GM10847 (cell line): ENCODE data around the gene OLFML3.

Experiments
- POLR2A ChIP-seq: IDR thresholded peaks from 2 replicates; pipeline ENCODE4 v1.6.1; 2011; ENCODE audit not compliant: insufficient read length; ENCODE audit errors: extremely low read depth

OLFML3 gene

GRCh38 chr1:113976609-113977278, 2.5 kb upstream of the OLFML3 start:
- TF ChIP-seq POLR2A, result no peak

GRCh38 chr1:113977906-113978305, 1.4 kb upstream of the OLFML3 start:
- TF ChIP-seq POLR2A, result no peak

- TF ChIP-seq POLR2A, result no peak
Observed at GRCh38 chr1:113980110-113980509, 836 bp downstream of the OLFML3 start.

GRCh38 chr1:113981962-113982931, 3.0 kb downstream of the OLFML3 start:
- no peak for TF ChIP-seq POLR2A

- TF ChIP-seq POLR2A, result no peak
Observed at GRCh38 chr1:113982949-113983348, 3.7 kb downstream of the OLFML3 start.

- no peak for TF ChIP-seq POLR2A
Observed at GRCh38 chr1:113983391-113983790, 4.1 kb downstream of the OLFML3 start.

- no peak for TF ChIP-seq POLR2A
Observed at GRCh38 chr1:113983826-113984225, 4.6 kb downstream of the OLFML3 start.

GRCh38 chr1:113984710-113985109, 5.4 kb downstream of the OLFML3 start:
- TF ChIP-seq POLR2A, result no peak

GRCh38 chr1:113986802-113987201, 7.5 kb downstream of the OLFML3 start:
- TF ChIP-seq POLR2A, result no peak

- no peak for TF ChIP-seq POLR2A
Observed at GRCh38 chr1:113987259-113987658, 8.0 kb downstream of the OLFML3 start.

- no peak for TF ChIP-seq POLR2A
Observed at GRCh38 chr1:113990530-113990929, 11.3 kb downstream of the OLFML3 start.

- no peak for TF ChIP-seq POLR2A
Observed at GRCh38 chr1:113990961-113991360, 11.7 kb downstream of the OLFML3 start.

- TF ChIP-seq POLR2A, result no peak
Observed at GRCh38 chr1:113991467-113991997, 12.3 kb downstream of the OLFML3 start.

GRCh38 chr1:113993072-113993471, 13.8 kb downstream of the OLFML3 start:
- no peak for TF ChIP-seq POLR2A

GRCh38 chr1:113993766-113994165, 14.5 kb downstream of the OLFML3 start:
- TF ChIP-seq POLR2A, result no peak

- TF ChIP-seq POLR2A, result no peak
Observed at GRCh38 chr1:113995382-113995781, 16.1 kb downstream of the OLFML3 start.
